H9 (cell line): ENCODE results near the gene FGFR1OP2. TPM values are rescaled to one million over a fixed set of nuclear protein-coding genes. Genes with fewer than 3 reads are reported as not detected.

Experiments used
- DNase-seq: peaks from one replicate; pipeline ENCODE4 v3.0.0-alpha.2; 2017
- H2AFZ ChIP-seq: one replicate; pipeline ENCODE4 v1.6.1; 2013; ENCODE audit warnings: mild to moderate bottlenecking, low read length, control low read depth, moderate library complexity
- H2AK5ac ChIP-seq: 2 replicates; pipeline ENCODE4 v1.6.1; 2013; ENCODE audit warnings: low read length, control low read depth, mixed read lengths; ENCODE audit not compliant: insufficient read length
- H2BK120ac ChIP-seq: one replicate; pipeline ENCODE4 v1.6.1; 2013; ENCODE audit warnings: low read depth, mild to moderate bottlenecking, low read length, control low read depth, inconsistent platforms; ENCODE audit not compliant: poor library complexity, severe bottlenecking
- H2BK12ac ChIP-seq: 2 replicates; pipeline ENCODE4 v1.6.1; 2013; ENCODE audit warnings: low read length, control low read depth, mixed read lengths, low read depth; ENCODE audit not compliant: insufficient read length
- H2BK15ac ChIP-seq: 2 replicates; pipeline ENCODE4 v1.6.1; 2013; ENCODE audit warnings: low read depth, low read length, control low read depth
- H2BK20ac ChIP-seq: one replicate; pipeline ENCODE4 v1.6.1; 2013; ENCODE audit warnings: low read depth, mild to moderate bottlenecking, low read length, control low read depth, inconsistent platforms; ENCODE audit not compliant: poor library complexity, severe bottlenecking
- H2BK5ac ChIP-seq: 2 replicates; pipeline ENCODE4 v1.6.1; 2013; ENCODE audit warnings: low read length, control low read depth, mixed read lengths; ENCODE audit not compliant: insufficient read length
- H3K14ac ChIP-seq: 2 replicates; pipeline ENCODE4 v1.6.1; 2013; ENCODE audit warnings: low read length, control low read depth; ENCODE audit not compliant: insufficient read depth
- H3K18ac ChIP-seq: 2 replicates; pipeline ENCODE4 v1.6.1; 2013; ENCODE audit warnings: low read depth, mild to moderate bottlenecking, mixed read lengths, low read length, control low read depth; ENCODE audit not compliant: insufficient read length
- H3K23ac ChIP-seq: 2 replicates; pipeline ENCODE4 v1.6.1; 2013; ENCODE audit warnings: low read length, control low read depth, mixed read lengths, low read depth; ENCODE audit not compliant: insufficient read length
- H3K23me2 ChIP-seq: 2 replicates; pipeline ENCODE4 v1.6.1; 2013; ENCODE audit warnings: low read depth, mild to moderate bottlenecking, mixed read lengths, low read length, control low read depth; ENCODE audit not compliant: insufficient read length, poor library complexity, severe bottlenecking
- H3K27ac ChIP-seq: 2 replicates; pipeline ENCODE4 v1.5.1; 2013; ENCODE audit warnings: low read length, control low read depth, mixed read lengths, low read depth; ENCODE audit not compliant: insufficient read length
- H3K27me3 ChIP-seq: 2 replicates; pipeline ENCODE4 v1.6.1; 2013; ENCODE audit warnings: low read length, control low read depth, inconsistent platforms; ENCODE audit not compliant: insufficient read depth
- H3K4ac ChIP-seq: 2 replicates; pipeline ENCODE4 v1.6.1; 2013; ENCODE audit warnings: low read depth, mild to moderate bottlenecking, control low read depth, inconsistent platforms, low read length, moderate library complexity
- H3K4me1 ChIP-seq: 2 replicates; pipeline ENCODE4 v1.6.1; 2013; ENCODE audit warnings: low read length, control low read depth, inconsistent platforms; ENCODE audit not compliant: insufficient read depth
- H3K4me2 ChIP-seq: 2 replicates; pipeline ENCODE4 v1.6.1; 2013; ENCODE audit warnings: low read length, control low read depth, mixed read lengths; ENCODE audit not compliant: insufficient read length, insufficient read depth
- H3K56ac ChIP-seq: 2 replicates; pipeline ENCODE4 v1.6.1; 2013; ENCODE audit warnings: low read depth, mild to moderate bottlenecking, mixed read lengths, low read length, control low read depth; ENCODE audit not compliant: insufficient read length
- H3K79me1 ChIP-seq: 2 replicates; pipeline ENCODE4 v1.6.1; 2013; ENCODE audit warnings: low read depth, mild to moderate bottlenecking, moderate library complexity, low read length, control low read depth, inconsistent platforms; ENCODE audit not compliant: insufficient read depth, poor library complexity, severe bottlenecking
- H3K79me2 ChIP-seq: 2 replicates; pipeline ENCODE4 v1.6.1; 2013; ENCODE audit warnings: low read length, control low read depth, inconsistent platforms; ENCODE audit not compliant: insufficient read depth
- H3K9ac ChIP-seq: 2 replicates; pipeline ENCODE4 v1.6.1; 2013; ENCODE audit warnings: low read length, control low read depth, mixed read lengths; ENCODE audit not compliant: insufficient read length; ENCODE audit errors: extremely low read depth
- H3K9me3 ChIP-seq: one replicate; pipeline ENCODE4 v1.6.1; 2013; ENCODE audit warnings: low read depth, low read length, inconsistent platforms; ENCODE audit not compliant: control insufficient read depth
- H3T11ph ChIP-seq: one replicate; pipeline ENCODE4 v1.6.1; 2013; ENCODE audit warnings: mild to moderate bottlenecking, low read length, control low read depth, inconsistent platforms
- H4K20me1 ChIP-seq: one replicate; pipeline ENCODE4 v1.6.1; 2013; ENCODE audit not compliant: control insufficient read depth, insufficient read length, insufficient read depth
- H4K5ac ChIP-seq: 2 replicates; pipeline ENCODE4 v1.6.1; 2013; ENCODE audit warnings: low read depth, mild to moderate bottlenecking, mixed read lengths, low read length, control low read depth; ENCODE audit not compliant: insufficient read length
- H4K8ac ChIP-seq: replicated peaks from 2 replicates; pipeline ENCODE4 v1.6.1; 2013; ENCODE audit warnings: low read length, control low read depth, mixed read lengths, low read depth; ENCODE audit not compliant: insufficient read length
- H4K91ac ChIP-seq: 2 replicates; pipeline ENCODE4 v1.6.1; 2013; ENCODE audit warnings: low read depth, mild to moderate bottlenecking, moderate library complexity, mixed read lengths, low read length, control low read depth; ENCODE audit not compliant: insufficient read length
- H3K27ac Mint-ChIP-seq, 3 experiments: 2 replicates in 2 of 3; 3 replicates in 1 of 3; pipeline ENCODE4 v1.8.0; 2020 to 2021; ENCODE audit warnings: mixed read lengths in 3 of 3, mild to moderate bottlenecking in 1 of 3, moderate library complexity in 1 of 3
- H3K27me3 Mint-ChIP-seq: 2 replicates; pipeline ENCODE4 v1.8.0; 2021; ENCODE audit warnings: low read depth, mild to moderate bottlenecking, moderate library complexity, mixed read lengths
- H3K36me3 Mint-ChIP-seq, 3 experiments: 2 replicates in 2 of 3; 3 replicates in 1 of 3; pipeline ENCODE4 v1.8.0; 2020 to 2021; ENCODE audit warnings: low read depth in 3 of 3, mixed read lengths in 3 of 3; ENCODE audit not compliant: insufficient read depth in 1 of 3
- H3K4me1 Mint-ChIP-seq, 2 experiments: 2 replicates each; pipeline ENCODE4 v1.8.0; 2020; ENCODE audit warnings: mixed read lengths in 2 of 2
- H3K4me3 Mint-ChIP-seq, 2 experiments: 2 replicates in 1 of 2; 3 replicates in 1 of 2; pipeline ENCODE4 v1.8.0; 2020 to 2021; ENCODE audit warnings: mild to moderate bottlenecking in 2 of 2, mixed read lengths in 2 of 2, moderate library complexity in 1 of 2
- H3K9me3 Mint-ChIP-seq, 2 experiments: 2 replicates in 1 of 2; 3 replicates in 1 of 2; pipeline ENCODE4 v1.8.0; 2020; ENCODE audit warnings: mild to moderate bottlenecking in 2 of 2, mixed read lengths in 2 of 2, moderate library complexity in 1 of 2
- WGBS: extraction: QIAGEN DNeasy Blood & Tissue Kit; methylation state at CpG from one replicate; pipeline ENCODE4 v1.1.7; 2013; ENCODE audit warnings: missing lambda C conversion rate, low lambda C conversion rate, mixed read lengths; ENCODE audit not compliant: insufficient read length; ENCODE audit errors: extremely low coverage; 5-methylcytosine and 5-hydroxymethylcytosine counted together
- total RNA-seq: library from RNA; stranded (reverse); gene quantifications from 2 replicates; pipeline ENCODE4 v1.2.1, GENCODE V29; 2021
- TF ChIP-seq, protein P1 (sequence below): fragments of 200-600 bp; sonication (generic); conservative IDR thresholded peaks from 3 replicates; pipeline ENCODE4 v1.8.0; 2021; ENCODE audit warnings: antibody characterized with exemption, mild to moderate bottlenecking

FGFR1OP2 gene
- total RNA-seq, 1 experiment from 2014 or later: 30.0 TPM

- Histone ChIP-seq H3K18ac (no peak overlapping the region), H3K56ac (no peak overlapping the region), H2BK20ac (no peak overlapping the region), H3K14ac (no peak overlapping the region), H2BK15ac (no peak overlapping the region), H2AFZ (no peak overlapping the region), H3K79me2 (no peaks in the 10 kb centered on the region), H3K23ac (no peak overlapping the region), H2BK120ac (no peak overlapping the region), H4K8ac (no peak overlapping the region), H3T11ph (no peak overlapping the region), H3K27me3 (no peaks in the 10 kb centered on the region), H3K79me1 (no peaks in the 10 kb centered on the region), H3K4me2 (no peak overlapping the region), H3K9me3 (no peaks in the 10 kb centered on the region), H2BK12ac (no peak overlapping the region), H4K20me1 (no peaks in the 10 kb centered on the region), H3K23me2 (no peaks in the 10 kb centered on the region), H3K4ac (no peak overlapping the region), H3K9ac (no peak overlapping the region), H2AK5ac (no peak overlapping the region), H3K4me1 (no peaks in the 10 kb centered on the region), H3K27ac (no peak overlapping the region), H4K5ac (no peak overlapping the region), H4K91ac (no peak overlapping the region), H2BK5ac (no peak overlapping the region)
- Mint-ChIP-seq H3K4me1 (no peaks in the 10 kb centered on the region), H3K27ac (no peak overlapping the region), H3K9me3 (no peaks in the 10 kb centered on the region), H3K36me3 (peaks cover 2 to 38% (median 15%) of the 10 kb centered on the region in 3 experiments; a peak in 5 of 7 replicates), H3K4me3 (no peak overlapping the region), H3K27me3 (no peaks in the 10 kb centered on the region)
- TF ChIP-seq, protein P1, sequence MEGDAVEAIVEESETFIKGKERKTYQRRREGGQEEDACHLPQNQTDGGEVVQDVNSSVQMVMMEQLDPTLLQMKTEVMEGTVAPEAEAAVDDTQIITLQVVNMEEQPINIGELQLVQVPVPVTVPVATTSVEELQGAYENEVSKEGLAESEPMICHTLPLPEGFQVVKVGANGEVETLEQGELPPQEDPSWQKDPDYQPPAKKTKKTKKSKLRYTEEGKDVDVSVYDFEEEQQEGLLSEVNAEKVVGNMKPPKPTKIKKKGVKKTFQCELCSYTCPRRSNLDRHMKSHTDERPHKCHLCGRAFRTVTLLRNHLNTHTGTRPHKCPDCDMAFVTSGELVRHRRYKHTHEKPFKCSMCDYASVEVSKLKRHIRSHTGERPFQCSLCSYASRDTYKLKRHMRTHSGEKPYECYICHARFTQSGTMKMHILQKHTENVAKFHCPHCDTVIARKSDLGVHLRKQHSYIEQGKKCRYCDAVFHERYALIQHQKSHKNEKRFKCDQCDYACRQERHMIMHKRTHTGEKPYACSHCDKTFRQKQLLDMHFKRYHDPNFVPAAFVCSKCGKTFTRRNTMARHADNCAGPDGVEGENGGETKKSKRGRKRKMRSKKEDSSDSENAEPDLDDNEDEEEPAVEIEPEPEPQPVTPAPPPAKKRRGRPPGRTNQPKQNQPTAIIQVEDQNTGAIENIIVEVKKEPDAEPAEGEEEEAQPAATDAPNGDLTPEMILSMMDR: no peak
- DNase-seq: no peak
- no CpG with 5 or more reads among the region's 1 CpG for WGBS
These were observed 25.1 kb downstream of the FGFR1OP2 start for GRCh38 chr12:26963413-26963812.
